ENCODE results near the gene ERO1B. TPM values are rescaled to one million over a fixed set of nuclear protein-coding genes. Genes with fewer than 3 reads are reported as not detected.
A peak's percentile ranks its signal among the peaks of the same experiment; 100 is the strongest.

ERO1B gene
- total RNA-seq, 1 experiment from 2014 or later = 5.4 TPM

DNA sequence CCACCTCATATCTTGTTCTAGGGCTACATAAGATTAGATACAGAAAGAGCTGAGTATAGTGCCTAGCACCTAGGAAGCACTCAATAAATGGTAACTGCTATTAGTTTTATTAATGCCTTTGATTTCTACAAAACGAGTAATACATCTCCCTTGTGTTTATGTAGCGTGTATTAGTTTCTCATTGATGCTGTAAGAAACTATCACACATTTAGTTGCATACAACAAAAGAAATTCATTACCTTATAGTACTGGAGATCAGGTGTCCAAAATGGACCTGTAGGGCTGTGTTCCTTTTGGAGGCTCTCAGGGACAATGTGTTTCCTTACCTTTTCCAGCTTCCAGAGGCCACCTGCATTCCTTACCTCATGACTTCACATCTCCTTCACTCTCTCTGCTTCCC is 961 bp upstream of the ERO1B start:
- Histone ChIP-seq H3K9me2 (ENCODE audit: insufficient read depth) (no peaks in the 10 kb centered on the region), H2AFZ (ENCODE audit: low read depth, low read length, poor library complexity, severe bottlenecking) (peak overlapping the region; percentile 87), H3K27me3 (ENCODE audit: insufficient read depth, low read length) (no peaks in the 10 kb centered on the region), H3K4me3 (replicated peaks in 1 of 2; ENCODE audit: low read depth in 1 of 2, low read length in 2 of 2) (peak overlapping the region; percentile 71 to 76), H3K4me2 (ENCODE audit: low read length) (peak overlapping the region; percentile 88), H3K27ac (ENCODE audit: low read depth, low read length) (no peak overlapping the region), H3K79me2 (ENCODE audit: insufficient read depth, low read length) (no peaks in the 10 kb centered on the region), H4K20me1 (ENCODE audit: insufficient read depth) (no peaks in the 10 kb centered on the region), H3K9me3 (ENCODE audit: control insufficient read depth in 1 of 2, insufficient read depth in 1 of 2, low read depth in 1 of 2, low read length in 2 of 2) (no peaks in the 10 kb centered on the region), H3K9ac (ENCODE audit: low read length) (no peak overlapping the region), H3K4me1 (ENCODE audit: control insufficient read depth in 1 of 2, insufficient read depth in 2 of 2, low read length in 2 of 2) (peaks cover 3 to 15% of the 10 kb centered on the region in 2 experiments; a peak in 2 of 4 replicates), H3K36me3 (ENCODE audit: control insufficient read depth in 1 of 2, insufficient read depth in 2 of 2, low read length in 2 of 2) (no peaks in the 10 kb centered on the region)
- ChIA-PET RAD21 (ENCODE audit: low non-redundant PET in 1 of 2, low total read pairs in 2 of 2, uncharacterized antibody in 2 of 2, unreplicated experiment in 2 of 2) (no interaction called here), POLR2A (no interaction called here), CTCF (no interaction called here)
- no peak for ATAC-seq
- intact Hi-C loops (cut with micrococcal nuclease) = loop anchor here (5.0 to 10.0 kb wide), 2 partner anchors 138 to 175 kb away; partner anchors contain the start of gene GPR137B
- no TSS peak for BruUV-seq (replicated peaks)
- TF ChIP-seq JUND (IDR thresholded peaks at IDR 0.05) (no peak), POLR2A (IDR thresholded peaks at IDR 0.05; ENCODE audit: borderline replicate concordance, extremely low read depth, insufficient read depth, insufficient read length) (no peak), EZH2 (IDR thresholded peaks at IDR 0.05) (no peak), CEBPB (IDR thresholded peaks at IDR 0.05; ENCODE audit: low read depth) (no peak), SP1 (IDR thresholded peaks at IDR 0.05; ENCODE audit: low read depth) (no peak), EZH2phosphoT487 (IDR thresholded peaks at IDR 0.05; ENCODE audit: borderline replicate concordance) (no peak), POLR2AphosphoS5 (IDR thresholded peaks at IDR 0.05; ENCODE audit: low read depth, low read length) (no peak), ELF1 (IDR thresholded peaks at IDR 0.05; ENCODE audit: borderline replicate concordance, low read depth) (no peak), ZFX (IDR thresholded peaks at IDR 0.05) (no peak), YY1 (IDR thresholded peaks at IDR 0.05; ENCODE audit: extremely low read depth, insufficient replicate concordance, low read depth, low read length) (no peak), EGR1 (IDR thresholded peaks at IDR 0.05; ENCODE audit: low read depth) (no peak), ZNF274 (IDR thresholded peaks at IDR 0.05; ENCODE audit: low read depth, low read length) (no peak), CBX3 (IDR thresholded peaks at IDR 0.05; ENCODE audit: low read depth) (no peak)
- TF ChIP-seq, protein P1, sequence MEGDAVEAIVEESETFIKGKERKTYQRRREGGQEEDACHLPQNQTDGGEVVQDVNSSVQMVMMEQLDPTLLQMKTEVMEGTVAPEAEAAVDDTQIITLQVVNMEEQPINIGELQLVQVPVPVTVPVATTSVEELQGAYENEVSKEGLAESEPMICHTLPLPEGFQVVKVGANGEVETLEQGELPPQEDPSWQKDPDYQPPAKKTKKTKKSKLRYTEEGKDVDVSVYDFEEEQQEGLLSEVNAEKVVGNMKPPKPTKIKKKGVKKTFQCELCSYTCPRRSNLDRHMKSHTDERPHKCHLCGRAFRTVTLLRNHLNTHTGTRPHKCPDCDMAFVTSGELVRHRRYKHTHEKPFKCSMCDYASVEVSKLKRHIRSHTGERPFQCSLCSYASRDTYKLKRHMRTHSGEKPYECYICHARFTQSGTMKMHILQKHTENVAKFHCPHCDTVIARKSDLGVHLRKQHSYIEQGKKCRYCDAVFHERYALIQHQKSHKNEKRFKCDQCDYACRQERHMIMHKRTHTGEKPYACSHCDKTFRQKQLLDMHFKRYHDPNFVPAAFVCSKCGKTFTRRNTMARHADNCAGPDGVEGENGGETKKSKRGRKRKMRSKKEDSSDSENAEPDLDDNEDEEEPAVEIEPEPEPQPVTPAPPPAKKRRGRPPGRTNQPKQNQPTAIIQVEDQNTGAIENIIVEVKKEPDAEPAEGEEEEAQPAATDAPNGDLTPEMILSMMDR (IDR thresholded peaks at IDR 0.05 in 2 of 3, conservative IDR thresholded peaks at IDR 0.05 in 1 of 3; ENCODE audit: borderline replicate concordance in 1 of 3, insufficient read depth in 1 of 3, low read depth in 2 of 3, low read length in 2 of 3) = no peak
- TF ChIP-seq, protein P2, sequence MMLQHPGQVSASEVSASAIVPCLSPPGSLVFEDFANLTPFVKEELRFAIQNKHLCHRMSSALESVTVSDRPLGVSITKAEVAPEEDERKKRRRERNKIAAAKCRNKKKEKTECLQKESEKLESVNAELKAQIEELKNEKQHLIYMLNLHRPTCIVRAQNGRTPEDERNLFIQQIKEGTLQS (IDR thresholded peaks at IDR 0.05) = no peak
- TF ChIP-seq, protein P3, sequence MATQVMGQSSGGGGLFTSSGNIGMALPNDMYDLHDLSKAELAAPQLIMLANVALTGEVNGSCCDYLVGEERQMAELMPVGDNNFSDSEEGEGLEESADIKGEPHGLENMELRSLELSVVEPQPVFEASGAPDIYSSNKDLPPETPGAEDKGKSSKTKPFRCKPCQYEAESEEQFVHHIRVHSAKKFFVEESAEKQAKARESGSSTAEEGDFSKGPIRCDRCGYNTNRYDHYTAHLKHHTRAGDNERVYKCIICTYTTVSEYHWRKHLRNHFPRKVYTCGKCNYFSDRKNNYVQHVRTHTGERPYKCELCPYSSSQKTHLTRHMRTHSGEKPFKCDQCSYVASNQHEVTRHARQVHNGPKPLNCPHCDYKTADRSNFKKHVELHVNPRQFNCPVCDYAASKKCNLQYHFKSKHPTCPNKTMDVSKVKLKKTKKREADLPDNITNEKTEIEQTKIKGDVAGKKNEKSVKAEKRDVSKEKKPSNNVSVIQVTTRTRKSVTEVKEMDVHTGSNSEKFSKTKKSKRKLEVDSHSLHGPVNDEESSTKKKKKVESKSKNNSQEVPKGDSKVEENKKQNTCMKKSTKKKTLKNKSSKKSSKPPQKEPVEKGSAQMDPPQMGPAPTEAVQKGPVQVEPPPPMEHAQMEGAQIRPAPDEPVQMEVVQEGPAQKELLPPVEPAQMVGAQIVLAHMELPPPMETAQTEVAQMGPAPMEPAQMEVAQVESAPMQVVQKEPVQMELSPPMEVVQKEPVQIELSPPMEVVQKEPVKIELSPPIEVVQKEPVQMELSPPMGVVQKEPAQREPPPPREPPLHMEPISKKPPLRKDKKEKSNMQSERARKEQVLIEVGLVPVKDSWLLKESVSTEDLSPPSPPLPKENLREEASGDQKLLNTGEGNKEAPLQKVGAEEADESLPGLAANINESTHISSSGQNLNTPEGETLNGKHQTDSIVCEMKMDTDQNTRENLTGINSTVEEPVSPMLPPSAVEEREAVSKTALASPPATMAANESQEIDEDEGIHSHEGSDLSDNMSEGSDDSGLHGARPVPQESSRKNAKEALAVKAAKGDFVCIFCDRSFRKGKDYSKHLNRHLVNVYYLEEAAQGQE (IDR thresholded peaks at IDR 0.05; ENCODE audit: low read depth) = no peak
- DNase-seq (ENCODE audit: low read depth, low spot score) = no peak
